GM12801 (cell line): Measurements from ENCODE around the gene SAG.

Experiments
- CTCF ChIP-seq: IDR thresholded peaks from one replicate; pipeline ENCODE4 v1.5.1; 2011; ENCODE audit warnings: control low read depth; ENCODE audit not compliant: insufficient read length; ENCODE audit errors: extremely low read depth

SAG gene

DNA sequence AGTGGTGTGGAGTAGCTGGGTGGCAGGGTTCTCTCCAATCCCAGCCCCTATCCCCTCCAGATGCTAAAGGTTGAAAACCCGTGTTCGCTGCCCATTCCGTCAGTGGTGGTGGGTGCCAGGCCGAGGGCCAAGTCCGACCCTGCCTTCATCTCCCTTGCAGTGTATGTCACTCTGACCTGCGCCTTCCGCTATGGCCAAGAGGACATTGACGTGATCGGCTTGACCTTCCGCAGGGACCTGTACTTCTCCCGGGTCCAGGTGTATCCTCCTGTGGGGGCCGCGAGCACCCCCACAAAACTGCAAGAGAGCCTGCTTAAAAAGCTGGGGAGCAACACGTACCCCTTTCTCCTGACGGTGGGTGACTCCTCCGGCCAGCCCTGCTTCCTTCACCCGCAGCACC is 12.9 kb downstream of the SAG start:
- no peak for TF ChIP-seq CTCF

DNA sequence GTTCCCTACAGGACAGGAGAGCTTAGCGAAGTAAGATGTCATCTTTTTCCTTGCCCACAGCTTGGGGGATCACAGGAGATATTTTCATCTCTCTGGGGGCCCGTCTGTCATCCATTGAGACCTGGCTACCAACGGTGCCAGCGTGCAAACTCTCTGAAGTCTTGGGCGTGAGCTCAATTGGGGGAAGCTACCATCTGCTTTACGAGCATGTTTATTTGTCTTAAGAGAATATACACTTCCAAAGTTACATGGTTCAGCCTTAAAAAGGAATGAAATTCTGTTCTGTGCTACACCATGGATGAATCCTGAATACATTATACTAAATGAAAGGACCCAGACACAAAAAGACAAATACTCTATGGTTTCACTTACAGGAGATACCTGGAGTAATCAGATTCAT is 13.6 kb downstream of the SAG start:
- no peak for TF ChIP-seq CTCF

DNA sequence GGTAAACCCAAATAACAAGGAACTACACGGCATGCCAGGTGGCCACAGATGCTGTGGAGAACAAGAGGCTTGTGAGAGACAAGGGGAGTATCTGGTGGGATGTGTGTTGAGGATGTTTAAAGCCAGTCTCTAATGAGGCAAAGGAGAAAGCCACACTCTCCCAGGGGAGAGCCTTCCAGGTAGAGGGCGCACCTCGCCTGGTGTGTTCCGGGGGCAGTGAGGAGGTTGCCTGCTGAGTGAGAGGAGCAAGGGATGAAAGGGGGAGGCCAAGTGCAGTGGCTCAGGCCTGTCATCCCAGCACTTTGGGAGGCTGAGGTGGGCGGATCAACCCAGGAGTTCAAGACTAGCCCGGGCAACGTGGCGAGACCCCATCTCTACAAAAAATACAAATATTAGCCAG is 16.2 kb downstream of the SAG start:
- TF ChIP-seq CTCF = no peak

DNA sequence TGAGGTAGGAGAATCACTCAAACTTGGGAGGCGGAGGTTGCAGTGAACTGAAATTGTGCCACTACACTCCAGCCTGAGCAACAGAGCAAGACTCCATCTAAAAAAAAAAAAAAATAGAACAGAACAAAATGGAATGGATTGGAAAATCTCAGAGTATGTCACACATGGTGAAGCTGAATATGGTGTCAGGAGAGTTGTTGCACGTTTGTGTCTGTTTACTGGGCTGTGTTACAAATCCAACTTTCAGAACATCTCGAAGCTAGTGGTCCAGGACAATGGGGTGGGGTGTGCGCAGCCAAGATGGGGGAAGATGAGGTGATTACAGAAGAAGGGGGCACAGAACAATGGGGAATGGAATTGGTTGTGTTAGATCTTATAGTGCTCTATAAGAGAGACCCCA is 17.6 kb downstream of the SAG start:
- TF ChIP-seq CTCF = no peak

GRCh38 chr2:233325814-233326213 is 18.2 kb downstream of the SAG start:
- no peak for TF ChIP-seq CTCF

- no peak for TF ChIP-seq CTCF
These were observed 18.9 kb downstream of the SAG start for GRCh38 chr2:233326500-233326899.

DNA sequence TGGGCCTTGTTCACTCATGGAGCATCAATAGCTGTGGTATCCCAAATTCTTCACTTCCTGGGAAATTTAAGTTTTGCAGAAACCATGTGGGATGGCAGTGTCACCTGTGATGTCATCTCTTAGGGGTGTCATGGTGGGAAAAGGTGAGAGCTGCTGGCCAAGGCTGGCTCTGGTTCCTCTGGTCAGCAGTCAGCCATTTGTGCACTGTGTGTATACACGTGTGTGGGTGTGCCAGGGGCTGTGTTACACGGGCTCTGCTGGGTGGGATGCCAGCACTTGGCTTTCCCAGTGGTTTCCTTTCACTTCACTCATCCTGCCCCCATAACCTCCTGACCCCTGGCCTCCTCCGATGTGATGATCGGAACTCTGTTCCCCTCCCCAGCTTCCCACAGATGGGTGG is 21.3 kb downstream of the SAG start:
- TF ChIP-seq CTCF = no peak

DNA sequence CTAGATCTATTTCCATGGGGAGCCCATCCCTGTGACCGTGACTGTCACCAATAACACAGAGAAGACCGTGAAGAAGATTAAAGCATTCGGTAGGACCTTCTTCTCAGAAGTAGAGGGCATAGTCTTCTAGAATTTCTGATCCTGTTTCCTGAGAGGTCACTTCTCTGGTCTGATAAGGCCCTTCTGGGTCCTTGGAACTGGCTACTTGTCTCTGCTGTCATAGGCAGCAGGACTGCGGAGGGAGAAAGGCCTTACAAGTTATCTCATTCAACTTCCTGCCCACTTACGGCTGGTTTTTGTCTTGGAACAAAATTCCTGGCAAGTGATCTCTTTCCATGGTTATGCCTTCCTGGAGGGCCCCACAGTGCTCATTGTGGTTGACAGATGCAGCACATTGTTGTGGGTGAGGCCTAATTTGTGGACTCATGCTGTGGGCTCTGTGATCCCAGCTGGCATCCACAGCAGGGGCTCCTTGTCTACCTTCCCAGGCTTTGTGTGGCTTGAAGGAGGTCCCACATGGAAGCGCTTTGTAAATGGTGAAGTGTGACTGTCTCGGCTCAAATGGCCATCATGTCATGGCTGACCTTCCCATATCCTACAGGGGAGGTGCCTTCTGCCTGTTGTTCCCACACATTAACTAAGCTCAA is 22.0 kb downstream of the SAG start:
- TF ChIP-seq CTCF = no peak
